Activated CD4-positive, alpha-beta T cell treated with anti-CD3 and anti-CD28 coated beads, Interleukin-10, Interleukin-2, amounts not matched to agents 100 ng/mL and 50 ng/mL, durations not matched to agents 16 hours and 8 hours (primary cell): ENCODE results near the gene ABCC3.

Experiments used
- DNase-seq: peaks from one replicate; pipeline ENCODE4 v3.0.0-alpha.2; 2020

The ABCC3 gene

GRCh38 chr17:50605429-50605828 is 29.3 kb upstream of the ABCC3 start:
- no peak for DNase-seq

- no peak for DNase-seq
Measured at GRCh38 chr17:50607522-50608175, 27.0 kb upstream of the ABCC3 start.

- no peak for DNase-seq
Measured at GRCh38 chr17:50608700-50609379, 25.8 kb upstream of the ABCC3 start.

GRCh38 chr17:50609380-50610074 is 25.2 kb upstream of the ABCC3 start:
- DNase-seq = no peak

GRCh38 chr17:50611634-50612033 is 23.0 kb upstream of the ABCC3 start:
- DNase-seq = no peak

- no peak for DNase-seq
Measured at GRCh38 chr17:50612281-50612680, 22.4 kb upstream of the ABCC3 start.

- no peak for DNase-seq
Measured at GRCh38 chr17:50613007-50613992, 21.4 kb upstream of the ABCC3 start.

- DNase-seq = no peak
Measured at GRCh38 chr17:50614471-50615051, 20.1 kb upstream of the ABCC3 start.

GRCh38 chr17:50615828-50616227 is 18.9 kb upstream of the ABCC3 start:
- no peak for DNase-seq

GRCh38 chr17:50618300-50618699 is 16.4 kb upstream of the ABCC3 start:
- no peak for DNase-seq

GRCh38 chr17:50618941-50619340 is 15.7 kb upstream of the ABCC3 start:
- no peak for DNase-seq

GRCh38 chr17:50619489-50619888 is 15.2 kb upstream of the ABCC3 start:
- DNase-seq = no peak

GRCh38 chr17:50620237-50620636 is 14.4 kb upstream of the ABCC3 start:
- no peak for DNase-seq

GRCh38 chr17:50620858-50621257 is 13.8 kb upstream of the ABCC3 start:
- no peak for DNase-seq

GRCh38 chr17:50621574-50622031 is 13.1 kb upstream of the ABCC3 start:
- DNase-seq = no peak

GRCh38 chr17:50624321-50624934 is 10.3 kb upstream of the ABCC3 start:
- no peak for DNase-seq

GRCh38 chr17:50625032-50625871 is 9.4 kb upstream of the ABCC3 start:
- DNase-seq = no peak

GRCh38 chr17:50626037-50626574 is 8.6 kb upstream of the ABCC3 start:
- peak; percentile 72 for DNase-seq

GRCh38 chr17:50627036-50627781 is 7.5 kb upstream of the ABCC3 start:
- DNase-seq = no peak
